HG02938 (cell line): ENCODE measurements around the gene TBXAS1.

Experiments used
- ATAC-seq: cut with Tn5 transposase; IDR thresholded peaks from one replicate; pipeline ENCODE4 v1.9.1; 2021; ENCODE audit warnings: mild to moderate bottlenecking, moderate library complexity; ENCODE audit not compliant: unreplicated experiment

The TBXAS1 gene

DNA sequence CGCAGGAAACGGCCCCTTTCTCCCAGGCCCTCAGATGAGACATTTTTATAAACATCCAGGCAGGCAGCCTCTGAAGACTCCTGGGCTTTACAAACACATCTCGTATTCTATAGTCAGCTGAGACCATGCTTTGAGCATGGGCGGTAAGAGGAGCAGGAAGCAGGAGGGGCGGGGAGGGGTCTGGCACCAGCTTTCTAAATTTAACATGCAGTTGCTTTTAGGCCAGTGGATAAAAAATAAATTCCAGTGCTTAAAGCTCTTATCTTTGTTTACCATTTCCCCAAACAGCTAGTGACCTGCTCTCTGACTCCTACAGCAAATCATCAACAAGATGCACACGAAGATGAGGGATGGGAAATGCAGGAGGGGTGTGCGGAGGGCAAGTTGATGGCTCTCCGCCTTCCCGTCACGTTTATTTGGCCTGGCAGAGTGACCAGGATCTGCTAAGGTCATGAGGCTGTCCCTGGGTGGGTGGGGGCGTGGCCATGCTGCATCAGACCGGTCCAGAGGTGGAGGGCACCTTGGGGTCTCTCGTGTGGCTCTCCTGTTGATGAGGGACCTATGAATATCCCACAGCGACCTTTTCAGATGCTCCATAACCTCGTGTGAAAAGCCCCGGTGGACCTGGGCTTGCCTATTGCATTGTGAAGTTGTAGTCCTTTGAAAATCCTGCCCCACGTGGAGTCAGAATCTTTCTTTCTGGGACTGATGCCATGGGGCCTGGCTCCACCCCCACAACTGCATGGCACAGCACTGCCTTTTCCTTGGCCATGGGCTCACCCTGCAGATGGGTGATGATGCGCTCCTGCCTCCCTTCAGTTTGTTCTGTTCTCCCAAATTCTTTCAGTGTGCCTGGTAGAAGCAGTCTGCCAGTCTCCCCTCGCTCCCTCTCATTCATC lies 166.2 kb downstream of the TBXAS1 start:
- ATAC-seq, result no peak

DNA sequence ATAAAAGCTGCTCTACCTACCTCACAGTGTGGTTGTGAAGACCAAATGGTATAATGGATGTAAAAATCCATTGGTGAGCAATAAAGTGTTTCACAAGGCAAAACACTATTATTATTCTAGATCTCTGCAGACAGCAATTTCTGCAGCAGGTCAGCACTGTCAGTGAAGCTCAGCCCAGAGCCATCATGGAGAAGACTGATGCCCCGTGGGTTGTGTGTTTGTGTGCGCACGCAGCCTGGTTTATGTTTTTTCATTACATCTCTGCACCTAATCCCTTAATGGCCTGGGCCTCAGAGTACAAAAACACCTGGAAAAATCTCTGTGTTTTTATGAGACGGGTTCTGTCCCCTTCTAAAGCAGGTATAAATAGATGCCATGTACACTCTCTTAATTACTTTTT lies 169.5 kb downstream of the TBXAS1 start:
- ATAC-seq, result no peak

GRCh38 chr7:139999516-139999915 lies 170.5 kb downstream of the TBXAS1 start:
- ATAC-seq, result no peak

DNA sequence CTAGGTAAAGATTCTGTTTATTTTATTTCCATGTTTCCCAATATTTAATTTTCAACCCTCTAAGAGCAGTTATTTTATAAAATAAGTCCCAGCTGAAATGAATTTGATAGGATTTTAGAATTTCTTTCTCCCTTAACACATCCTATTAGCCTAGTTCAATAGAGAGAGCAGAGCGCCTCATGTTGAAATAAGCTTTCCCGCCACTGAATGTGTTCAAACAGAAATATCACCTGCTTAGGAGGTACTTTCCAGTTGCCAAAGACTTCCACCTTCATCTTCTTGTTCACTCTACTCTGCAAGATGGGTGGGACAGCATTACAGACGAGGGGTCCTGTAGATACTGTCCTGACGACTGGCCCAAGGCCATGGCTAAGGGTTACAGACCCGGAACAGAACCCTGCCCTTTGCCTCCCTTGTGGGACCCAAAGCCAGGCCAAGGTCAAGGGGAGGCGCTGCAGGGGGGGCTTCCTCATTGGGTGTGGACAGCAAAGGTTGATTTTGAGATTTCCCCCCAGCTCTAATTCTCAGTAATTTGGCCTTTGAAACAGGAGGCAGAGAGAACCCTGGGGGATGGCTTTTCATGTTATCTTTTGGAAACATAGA lies 171.7 kb downstream of the TBXAS1 start:
- ATAC-seq, result no peak

DNA sequence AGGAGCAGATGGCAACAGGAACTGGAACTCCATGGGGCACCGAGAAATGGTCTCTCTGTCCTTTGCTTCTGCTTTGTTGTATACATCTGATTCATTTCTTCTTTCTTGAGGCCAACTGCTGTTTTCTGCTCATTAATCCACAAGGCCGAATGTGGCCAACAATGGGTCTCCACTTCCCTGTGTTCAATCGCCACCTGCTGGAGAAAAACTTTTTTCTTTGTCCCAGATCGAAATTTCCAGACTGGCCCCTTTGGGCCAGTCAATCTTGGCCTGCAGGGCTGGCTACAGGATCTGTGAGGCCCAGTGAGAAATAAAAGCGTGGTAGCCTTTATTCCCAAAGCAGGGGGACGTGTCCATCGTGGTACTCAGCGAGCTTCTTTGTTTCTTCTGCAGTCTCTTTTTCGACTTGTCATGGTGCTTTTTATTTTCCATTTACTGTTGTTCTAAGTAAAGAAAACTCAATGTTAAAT lies 174.9 kb downstream of the TBXAS1 start:
- ATAC-seq, result no peak

DNA sequence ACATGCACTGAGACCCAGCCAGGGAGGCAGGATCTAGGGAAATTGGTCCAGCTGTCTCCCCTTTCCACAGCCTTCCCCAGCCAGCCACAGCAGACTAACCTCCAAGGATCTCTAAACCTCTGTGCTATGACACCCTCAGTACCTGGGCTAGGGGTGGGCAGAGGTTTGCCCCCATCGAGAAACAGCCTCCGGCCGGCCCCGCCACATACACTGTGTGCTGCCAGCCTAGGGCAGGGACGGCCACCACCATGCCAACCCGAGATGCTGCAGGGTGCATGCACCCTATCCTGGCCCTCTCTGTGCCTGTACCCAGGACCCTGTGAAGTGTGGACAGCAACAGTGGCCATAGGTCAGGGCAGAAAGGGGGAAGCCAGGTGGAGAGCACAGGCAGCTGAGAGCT lies 175.6 kb downstream of the TBXAS1 start:
- ATAC-seq, result no peak

- no peak for ATAC-seq
Measured at GRCh38 chr7:140005341-140005740, 176.3 kb downstream of the TBXAS1 start.

GRCh38 chr7:140005754-140006503 lies 176.9 kb downstream of the TBXAS1 start:
- no peak for ATAC-seq

GRCh38 chr7:140006600-140006999 lies 177.5 kb downstream of the TBXAS1 start:
- ATAC-seq, result no peak

GRCh38 chr7:140007051-140007690 lies 178.1 kb downstream of the TBXAS1 start:
- ATAC-seq, result no peak

DNA sequence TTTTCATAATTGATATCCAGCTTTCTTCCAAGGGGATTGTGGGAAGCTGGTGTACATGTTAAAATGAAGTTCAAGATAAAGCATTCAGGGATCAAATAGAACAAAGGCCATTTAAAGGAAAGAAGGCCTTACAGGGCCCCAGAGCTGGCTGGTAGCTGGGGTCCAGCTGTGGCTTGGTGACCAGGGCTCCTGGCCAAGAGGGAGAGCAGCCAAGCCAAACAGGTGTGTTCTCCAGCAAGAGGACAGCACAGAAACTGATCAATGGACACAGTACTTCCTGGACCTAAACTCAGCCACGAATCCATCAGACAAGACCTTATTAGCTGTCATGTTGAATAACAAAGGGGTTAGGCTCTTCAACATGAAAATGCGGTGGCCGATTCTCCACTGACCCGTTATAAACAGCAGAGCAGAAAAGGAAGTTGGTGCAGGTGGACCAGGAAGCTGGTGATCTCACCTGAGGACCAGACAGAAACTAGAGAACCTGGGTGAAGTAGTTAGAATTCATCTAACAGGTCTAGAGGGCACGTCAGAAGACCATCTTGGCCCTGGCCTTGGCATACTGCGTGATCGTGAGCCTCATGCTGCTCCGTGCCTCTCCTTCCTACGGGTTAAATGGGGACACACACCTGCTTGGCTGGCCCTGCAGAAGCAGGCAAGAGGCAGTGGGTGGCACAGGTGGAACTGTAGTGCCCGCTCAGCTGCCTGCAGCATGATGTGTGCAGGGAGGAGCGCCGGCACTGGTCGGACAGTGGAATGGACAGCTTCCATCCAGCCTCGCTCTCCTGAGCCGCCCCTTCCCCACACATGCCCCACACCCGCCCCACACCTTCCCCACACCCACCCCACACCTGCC lies 179.9 kb downstream of the TBXAS1 start:
- ATAC-seq, result no peak

DNA sequence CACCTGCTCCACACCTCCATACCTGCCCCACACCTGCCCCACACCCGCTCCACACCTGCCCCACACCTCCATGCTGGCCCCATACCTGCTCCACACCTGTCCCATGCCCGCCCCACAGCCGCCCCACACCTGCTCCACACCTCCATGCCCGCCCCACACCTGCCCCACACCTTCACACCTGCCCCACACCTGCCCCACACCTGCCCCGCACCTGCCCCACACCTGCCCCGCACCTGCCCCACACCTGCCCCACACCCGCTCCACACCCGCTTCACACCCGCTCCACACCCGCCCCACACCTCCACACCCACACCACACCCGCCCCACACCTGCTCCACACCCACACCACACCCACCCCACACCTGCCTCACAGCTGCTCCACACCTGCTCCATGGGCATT lies 180.7 kb downstream of the TBXAS1 start:
- no peak for ATAC-seq

GRCh38 chr7:140010194-140010895 lies 181.3 kb downstream of the TBXAS1 start:
- ATAC-seq, result no peak

DNA sequence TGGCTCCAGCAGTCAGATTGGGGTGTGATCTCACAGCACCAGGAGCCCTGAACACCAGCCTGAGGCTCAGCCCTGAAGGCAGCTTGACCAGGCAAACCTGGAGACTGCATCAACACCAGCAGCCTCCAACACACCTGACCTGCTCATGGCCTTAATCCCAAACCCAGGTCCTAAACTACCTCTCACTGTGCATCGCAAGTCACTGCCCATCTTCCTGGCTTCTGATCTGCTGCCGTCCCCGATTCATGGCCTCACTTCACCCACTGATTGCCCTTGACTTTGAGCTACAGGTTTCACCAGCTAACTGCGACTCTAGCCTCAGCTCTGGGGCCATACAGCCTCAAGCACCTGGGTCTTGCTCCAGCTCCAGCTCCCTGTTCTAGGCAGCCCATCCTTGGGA lies 184.6 kb downstream of the TBXAS1 start:
- no peak for ATAC-seq

- no peak for ATAC-seq
Measured at GRCh38 chr7:140014123-140014522, 185.1 kb downstream of the TBXAS1 start.

DNA sequence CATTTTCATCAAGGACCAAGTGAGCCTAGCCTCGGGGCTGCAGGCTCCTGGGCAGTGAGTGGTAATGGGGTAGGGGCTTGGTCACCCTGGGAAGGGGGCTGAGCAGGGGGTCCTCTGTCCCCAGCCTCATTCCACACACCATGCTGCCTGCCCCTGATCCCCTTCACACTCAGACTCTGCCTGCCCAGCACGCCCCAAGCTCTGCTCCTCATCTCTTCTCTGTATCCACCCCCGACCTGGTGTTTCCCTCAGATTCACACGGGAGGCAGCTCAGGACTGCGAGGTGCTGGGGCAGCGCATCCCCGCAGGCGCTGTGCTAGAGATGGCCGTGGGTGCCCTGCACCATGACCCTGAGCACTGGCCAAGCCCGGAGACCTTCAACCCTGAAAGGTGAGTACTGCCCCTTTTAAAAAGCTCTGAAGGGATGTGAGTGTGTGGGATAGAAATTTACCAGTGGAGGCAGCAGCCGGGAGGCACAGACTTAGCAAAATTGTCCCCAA lies 186.5 kb downstream of the TBXAS1 start:
- no peak for ATAC-seq

GRCh38 chr7:140016540-140016939 lies 187.5 kb downstream of the TBXAS1 start:
- ATAC-seq, result no peak

DNA sequence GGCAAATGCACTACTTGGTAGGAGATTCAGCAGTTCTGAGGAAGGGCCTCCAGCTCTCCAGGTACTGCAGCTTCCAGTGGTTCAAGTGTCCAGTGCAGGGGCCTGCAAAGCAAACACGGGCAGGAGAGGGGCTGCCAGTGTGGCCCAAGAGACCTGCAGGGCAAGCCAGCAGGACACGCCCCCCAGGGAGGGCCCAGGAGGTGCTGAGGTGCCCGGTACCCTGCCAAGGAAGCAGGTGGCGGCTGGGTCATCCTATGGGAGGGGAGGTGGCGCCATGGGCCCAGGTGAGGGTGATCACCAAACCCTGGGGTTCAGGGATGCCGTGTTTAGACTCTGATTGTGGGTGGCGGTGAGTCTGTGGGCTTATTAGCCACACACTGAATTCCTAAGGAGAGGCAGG lies 188.0 kb downstream of the TBXAS1 start:
- no peak for ATAC-seq

GRCh38 chr7:140017543-140017942 lies 188.5 kb downstream of the TBXAS1 start:
- ATAC-seq, result no peak
